HFFc6 (cell line): Measurements from ENCODE around the gene GK2. TPM values are rescaled to one million over a fixed set of nuclear protein-coding genes. Genes with fewer than 3 reads are reported as not detected.

Experiments used
- DNase-seq: peaks from one replicate; pipeline ENCODE4 v3.0.0-alpha.2; 2018
- H3K27ac Mint-ChIP-seq: 2 replicates; pipeline ENCODE4 v1.8.0; 2020; ENCODE audit warnings: mild to moderate bottlenecking, mixed read lengths
- H3K27me3 Mint-ChIP-seq: 2 replicates; pipeline ENCODE4 v1.8.0; 2021; ENCODE audit warnings: mild to moderate bottlenecking, moderate library complexity, mixed read lengths; ENCODE audit not compliant: insufficient read depth
- H3K36me3 Mint-ChIP-seq: 2 replicates; pipeline ENCODE4 v1.8.0; 2021; ENCODE audit warnings: low read depth, mixed read lengths
- H3K4me1 Mint-ChIP-seq: 2 replicates; pipeline ENCODE4 v1.8.0; 2020; ENCODE audit warnings: low read depth, mixed read lengths
- H3K4me3 Mint-ChIP-seq: 2 replicates; pipeline ENCODE4 v1.8.0; 2020; ENCODE audit warnings: mild to moderate bottlenecking, moderate library complexity, mixed read lengths
- H3K9me3 Mint-ChIP-seq: 2 replicates; pipeline ENCODE4 v1.8.0; 2020; ENCODE audit warnings: mild to moderate bottlenecking, mixed read lengths
- total RNA-seq, 6 experiments: library from RNA; stranded (reverse); fragmentation: NEBNext Ultra II Directional; extraction: Animal tissue kit (Norgen Biotek cat#: 25700); gene quantifications; 2 replicates in 1 of 6; 3 replicates in 5 of 6; pipeline ENCODE4 v1.2.3, GENCODE V29; 2021
- TF ChIP-seq, protein P1 (sequence below): fragments of 200-600 bp; sonication (generic); IDR thresholded peaks from 2 replicates; pipeline ENCODE4 v1.5.0; 2021; ENCODE audit warnings: antibody characterized with exemption, mild to moderate bottlenecking

Gene GK2
- total RNA-seq, 6 experiments from 2014 or later = not detected

DNA sequence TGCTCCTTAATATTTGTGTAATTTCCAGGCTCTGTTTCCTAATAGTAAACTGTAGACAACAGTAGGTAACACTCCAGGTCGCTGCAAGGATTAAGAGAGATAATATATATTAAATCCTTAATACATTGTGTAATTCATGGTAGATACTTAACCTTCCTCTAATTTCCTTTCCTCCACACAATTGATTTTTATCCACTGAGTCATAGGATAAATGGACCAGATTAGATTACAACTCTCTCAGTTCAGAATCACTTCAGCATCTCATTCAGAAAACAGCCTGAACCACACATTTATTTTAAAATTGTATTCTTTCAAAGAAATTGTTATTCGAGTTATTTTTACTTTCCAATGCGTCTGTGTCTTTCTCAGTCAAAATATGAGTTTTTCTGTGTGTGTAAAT, 17.1 kb downstream of the GK2 start:
- no peak overlapping the region for H3K4me3 Mint-ChIP-seq
- no peaks in the 10 kb centered on the region for H3K4me1 Mint-ChIP-seq
- peaks cover 19% of the 10 kb centered on the region; the same call in 1 of the 2 replicates for H3K9me3 Mint-ChIP-seq
- TF ChIP-seq, protein P1, sequence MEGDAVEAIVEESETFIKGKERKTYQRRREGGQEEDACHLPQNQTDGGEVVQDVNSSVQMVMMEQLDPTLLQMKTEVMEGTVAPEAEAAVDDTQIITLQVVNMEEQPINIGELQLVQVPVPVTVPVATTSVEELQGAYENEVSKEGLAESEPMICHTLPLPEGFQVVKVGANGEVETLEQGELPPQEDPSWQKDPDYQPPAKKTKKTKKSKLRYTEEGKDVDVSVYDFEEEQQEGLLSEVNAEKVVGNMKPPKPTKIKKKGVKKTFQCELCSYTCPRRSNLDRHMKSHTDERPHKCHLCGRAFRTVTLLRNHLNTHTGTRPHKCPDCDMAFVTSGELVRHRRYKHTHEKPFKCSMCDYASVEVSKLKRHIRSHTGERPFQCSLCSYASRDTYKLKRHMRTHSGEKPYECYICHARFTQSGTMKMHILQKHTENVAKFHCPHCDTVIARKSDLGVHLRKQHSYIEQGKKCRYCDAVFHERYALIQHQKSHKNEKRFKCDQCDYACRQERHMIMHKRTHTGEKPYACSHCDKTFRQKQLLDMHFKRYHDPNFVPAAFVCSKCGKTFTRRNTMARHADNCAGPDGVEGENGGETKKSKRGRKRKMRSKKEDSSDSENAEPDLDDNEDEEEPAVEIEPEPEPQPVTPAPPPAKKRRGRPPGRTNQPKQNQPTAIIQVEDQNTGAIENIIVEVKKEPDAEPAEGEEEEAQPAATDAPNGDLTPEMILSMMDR = no peak
- no peaks in the 10 kb centered on the region for H3K27me3 Mint-ChIP-seq
- DNase-seq = no peak
- H3K27ac Mint-ChIP-seq = no peak overlapping the region
- H3K36me3 Mint-ChIP-seq = no peaks in the 10 kb centered on the region

DNA sequence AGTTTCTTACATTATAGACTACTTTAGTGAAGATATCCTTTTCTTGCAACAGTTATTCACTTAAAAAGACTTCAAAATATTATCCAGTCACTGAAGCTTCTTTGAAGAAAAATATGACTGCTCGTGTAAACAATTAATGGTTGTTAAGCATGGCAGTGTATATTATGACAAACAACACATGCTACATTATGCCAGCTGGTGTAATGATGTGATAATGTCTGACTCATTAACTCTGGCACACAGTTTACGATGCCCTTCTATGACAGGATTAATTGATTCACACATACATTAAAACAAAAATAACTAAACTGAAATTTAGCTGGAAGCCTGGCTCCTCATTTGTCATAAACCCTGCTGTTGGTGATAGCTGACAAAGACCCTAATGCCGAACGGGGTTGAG, 22.4 kb downstream of the GK2 start:
- Mint-ChIP-seq H3K27ac (no peak overlapping the region), H3K4me3 (no peak overlapping the region), H3K4me1 (no peaks in the 10 kb centered on the region), H3K36me3 (no peaks in the 10 kb centered on the region; the same call in 1 of the 2 replicates), H3K27me3 (no peaks in the 10 kb centered on the region), H3K9me3 (peaks cover 20% of the 10 kb centered on the region)
- DNase-seq = no peak
- TF ChIP-seq, protein P1 = no peak

DNA sequence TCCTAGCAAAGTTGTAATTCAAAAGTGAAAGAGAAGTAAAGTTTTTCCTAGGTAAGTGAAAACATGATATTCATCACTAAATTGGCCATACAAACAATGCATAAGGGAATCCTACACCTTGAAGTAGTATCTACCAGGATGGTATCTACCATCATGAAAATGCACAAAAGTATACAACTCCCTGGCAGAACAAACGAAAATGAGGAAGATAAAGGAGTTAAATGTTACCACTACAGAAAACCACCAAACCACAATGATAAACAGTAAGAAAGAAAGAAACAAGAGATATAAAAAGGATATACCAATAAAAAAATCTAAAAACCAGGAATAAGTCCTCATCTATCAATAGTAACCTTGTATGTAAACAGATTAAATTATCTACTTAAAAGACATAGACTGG, 26.9 kb downstream of the GK2 start:
- H3K36me3 Mint-ChIP-seq = no peaks in the 10 kb centered on the region; the same call in 1 of the 2 replicates
- no peak for DNase-seq
- peaks cover 19% of the 10 kb centered on the region for H3K9me3 Mint-ChIP-seq
- H3K27ac Mint-ChIP-seq = no peak overlapping the region
- TF ChIP-seq, protein P1 = no peak
- H3K4me3 Mint-ChIP-seq = no peak overlapping the region
- no peaks in the 10 kb centered on the region for H3K4me1 Mint-ChIP-seq
- no peaks in the 10 kb centered on the region for H3K27me3 Mint-ChIP-seq

GRCh38 chr4:79370026-79370425, 38.0 kb downstream of the GK2 start:
- no peak for DNase-seq
- Mint-ChIP-seq H3K27ac (no peak overlapping the region), H3K27me3 (no peaks in the 10 kb centered on the region), H3K4me3 (no peak overlapping the region), H3K4me1 (no peaks in the 10 kb centered on the region), H3K9me3 (peaks cover 10% of the 10 kb centered on the region), H3K36me3 (no peaks in the 10 kb centered on the region)
- TF ChIP-seq, protein P1 = no peak

GRCh38 chr4:79367096-79367495, 40.9 kb downstream of the GK2 start:
- TF ChIP-seq, protein P1 = no peak
- Mint-ChIP-seq H3K4me3 (no peak overlapping the region), H3K9me3 (no peaks in the 10 kb centered on the region), H3K27ac (no peak overlapping the region), H3K27me3 (no peaks in the 10 kb centered on the region), H3K36me3 (no peaks in the 10 kb centered on the region), H3K4me1 (no peaks in the 10 kb centered on the region)
- DNase-seq = no peak

- H3K27ac Mint-ChIP-seq = no peak overlapping the region
- TF ChIP-seq, protein P1 = no peak
Observed at GRCh38 chr4:79366422-79366821, 41.6 kb downstream of the GK2 start.

More at GRCh38 chr4:79366422-79366821, 41.6 kb downstream of the GK2 start:
- no peaks in the 10 kb centered on the region for H3K4me1 Mint-ChIP-seq
- no peaks in the 10 kb centered on the region for H3K36me3 Mint-ChIP-seq
- H3K27me3 Mint-ChIP-seq = no peaks in the 10 kb centered on the region
- DNase-seq = no peak
- no peak overlapping the region for H3K4me3 Mint-ChIP-seq
- no peaks in the 10 kb centered on the region for H3K9me3 Mint-ChIP-seq
